COR-L47 (cell line): Measurements from ENCODE around the gene KRT5.

ENCODE experiments used
- DNase-seq: peaks from one replicate; lab custom pipeline; 2025; lab: John Stamatoyannopoulos, UW

Gene KRT5

GRCh38 chr12:52537101-52537500 lies 16.9 kb upstream of the KRT5 start:
- DNase-seq, result no peak

DNA sequence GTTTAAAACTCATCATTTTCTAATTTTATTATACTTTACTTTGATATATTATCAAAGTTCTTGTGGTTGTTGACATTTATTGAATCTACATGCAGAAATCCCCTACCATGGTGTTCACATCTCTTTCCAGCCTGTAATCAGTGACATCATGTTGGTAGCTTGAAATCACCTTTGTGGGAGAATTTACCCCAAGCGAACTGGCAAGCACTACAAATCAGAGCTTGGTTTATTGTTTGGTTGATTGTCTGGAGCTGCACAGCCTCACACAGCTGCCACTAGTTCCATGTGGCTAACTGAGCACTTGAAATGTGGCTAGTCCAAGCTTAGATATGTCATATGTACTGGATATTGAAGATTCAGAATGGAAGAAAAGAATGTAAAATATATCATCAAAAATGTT lies 15.4 kb upstream of the KRT5 start:
- no peak for DNase-seq

DNA sequence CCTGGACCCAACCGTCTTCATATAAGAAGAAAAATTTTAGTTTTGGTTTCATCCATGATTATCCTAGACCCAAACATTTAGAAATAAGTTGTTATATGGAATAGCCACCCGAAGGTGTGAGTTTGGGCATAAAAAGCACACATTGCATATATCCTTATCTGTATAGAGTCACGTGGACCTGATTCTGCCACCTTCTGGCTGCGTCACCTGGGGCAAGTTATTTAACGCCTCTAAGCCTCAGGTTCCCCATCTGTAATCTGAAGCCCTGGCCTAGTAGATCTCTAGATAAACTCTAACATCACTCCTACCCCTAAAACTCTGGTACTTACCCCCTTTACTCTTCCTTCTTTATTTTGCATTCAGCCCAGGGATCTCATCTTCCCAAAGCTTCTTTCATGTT lies 14.3 kb upstream of the KRT5 start:
- DNase-seq, result no peak

GRCh38 chr12:52533686-52534470 lies 13.7 kb upstream of the KRT5 start:
- no peak for DNase-seq

GRCh38 chr12:52532636-52533035 lies 12.4 kb upstream of the KRT5 start:
- no peak for DNase-seq

DNA sequence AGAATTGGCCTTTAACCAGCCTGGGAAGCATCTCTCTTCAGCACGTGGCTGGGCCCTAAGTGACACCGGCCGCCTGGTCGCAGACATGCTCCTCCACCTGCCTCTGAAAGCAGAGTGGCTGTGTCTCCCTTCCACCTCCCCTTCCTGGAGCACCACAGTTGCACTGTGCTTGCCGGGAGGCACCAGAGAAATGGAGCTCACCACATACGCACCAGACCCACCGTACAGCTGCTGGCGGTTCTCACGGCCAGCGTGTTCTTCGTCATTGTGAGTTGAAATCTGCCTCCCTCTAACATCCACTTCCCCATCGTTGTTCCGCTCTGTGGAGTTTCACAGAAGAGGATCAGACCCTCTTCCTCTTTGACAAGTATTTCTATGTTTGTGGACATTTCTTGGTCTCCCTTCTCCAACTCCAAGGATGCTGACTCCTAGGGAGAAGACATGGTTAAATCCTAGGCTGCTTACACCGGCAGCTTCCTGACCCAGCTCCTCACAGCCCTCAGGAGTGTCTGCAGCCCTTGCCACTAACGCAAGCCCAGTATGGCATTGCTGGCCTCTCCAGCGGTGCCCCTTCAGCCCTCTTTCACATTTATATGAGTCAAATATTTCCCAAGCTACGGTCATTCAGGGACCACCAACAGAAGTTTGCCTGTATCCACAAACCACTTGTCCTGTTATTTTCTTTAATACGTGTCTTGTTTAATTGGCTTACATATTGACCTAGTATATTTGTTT lies 11.5 kb upstream of the KRT5 start:
- DNase-seq, result no peak

GRCh38 chr12:52530905-52531304 lies 10.7 kb upstream of the KRT5 start:
- DNase-seq, result no peak

- no peak for DNase-seq
These were observed 10.2 kb upstream of the KRT5 start for GRCh38 chr12:52530366-52530765.

- DNase-seq, result no peak
These were observed 9.7 kb upstream of the KRT5 start for GRCh38 chr12:52529846-52530245.

DNA sequence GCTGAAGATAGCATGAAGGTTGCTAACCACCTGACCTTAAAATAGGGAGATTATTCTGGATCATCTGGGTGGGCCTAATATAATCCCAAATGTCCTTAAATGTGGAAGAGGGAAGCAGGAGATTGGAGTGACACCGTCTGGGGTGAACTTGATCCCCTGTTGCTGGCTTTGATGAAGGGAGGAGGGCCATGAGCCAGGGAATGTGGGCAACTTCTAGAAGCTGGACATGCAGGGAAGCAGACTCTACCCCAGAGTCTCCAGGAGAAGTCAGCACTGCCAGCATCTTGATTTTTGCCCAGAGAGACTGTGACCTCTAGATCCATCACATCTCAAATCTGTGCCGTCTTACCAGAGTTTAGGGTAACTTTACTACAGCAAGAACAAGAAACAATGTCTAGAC lies 9.2 kb upstream of the KRT5 start:
- DNase-seq, result no peak

DNA sequence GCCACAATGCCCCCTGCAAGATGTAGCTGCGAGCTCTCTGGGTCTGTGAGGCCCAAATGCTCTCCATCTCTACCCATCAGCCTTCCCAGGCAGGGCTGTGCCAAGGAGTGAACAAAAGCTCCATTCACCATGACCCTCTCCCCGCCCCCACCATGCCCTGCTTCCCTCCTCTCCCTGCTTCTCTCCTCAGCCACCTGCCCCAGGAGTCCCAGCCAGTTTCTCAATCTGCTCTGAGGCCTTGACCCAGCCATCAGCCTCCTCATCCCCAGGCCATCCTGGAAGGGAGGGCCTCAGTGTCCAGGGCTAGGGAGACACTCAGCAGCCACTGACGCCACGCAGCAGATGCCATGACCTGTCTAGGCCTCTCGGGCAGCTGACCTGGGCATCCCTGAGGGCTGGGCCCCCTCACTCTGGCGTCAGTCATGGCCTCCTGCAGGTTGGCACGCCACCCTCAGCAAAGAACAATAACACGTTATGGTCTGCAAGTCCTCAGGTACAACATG lies 8.5 kb upstream of the KRT5 start:
- no peak for DNase-seq

- DNase-seq, result no peak
These were observed 7.1 kb upstream of the KRT5 start for GRCh38 chr12:52527121-52527800.

GRCh38 chr12:52526511-52526951 lies 6.3 kb upstream of the KRT5 start:
- no peak for DNase-seq

GRCh38 chr12:52525661-52526499 lies 5.7 kb upstream of the KRT5 start:
- no peak for DNase-seq

DNA sequence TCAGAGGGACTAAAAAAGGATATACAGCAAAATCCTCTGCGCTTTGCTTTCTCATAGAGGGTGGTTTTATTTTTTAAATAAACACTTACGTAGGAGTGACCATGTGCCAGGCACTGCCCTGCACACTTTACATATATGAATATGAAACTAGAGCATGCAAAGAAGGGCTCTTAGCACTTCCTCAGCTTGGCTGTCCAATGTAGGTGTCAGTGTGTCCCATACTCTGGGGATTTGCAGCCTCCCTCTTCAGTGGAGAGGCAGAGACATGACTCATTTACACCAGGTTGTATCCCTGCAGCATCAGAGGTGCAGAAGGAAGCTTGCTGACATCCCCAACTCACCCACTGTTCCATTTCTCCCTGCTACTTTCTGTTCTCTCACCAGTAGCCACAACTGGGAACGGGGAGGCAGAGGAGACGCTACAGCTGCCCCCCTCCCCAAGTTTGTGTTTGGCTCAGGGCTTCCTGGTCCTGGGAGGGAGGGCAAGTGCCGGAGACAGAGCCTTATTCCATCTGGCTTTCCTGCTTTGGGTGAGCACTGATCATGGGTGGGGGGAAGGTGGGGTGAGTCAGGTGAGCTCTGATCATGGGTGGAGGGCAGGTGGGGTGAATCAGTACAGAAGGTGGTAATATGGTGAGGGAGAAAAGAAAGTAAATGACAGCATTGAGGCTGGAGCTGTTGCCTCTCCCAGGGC lies 4.9 kb upstream of the KRT5 start:
- DNase-seq, result no peak

GRCh38 chr12:52524241-52524897 lies 4.2 kb upstream of the KRT5 start:
- DNase-seq, result no peak

GRCh38 chr12:52523824-52524223 lies 3.6 kb upstream of the KRT5 start:
- no peak for DNase-seq

GRCh38 chr12:52522346-52523011 lies 2.3 kb upstream of the KRT5 start:
- DNase-seq, result peak; percentile 49

DNA sequence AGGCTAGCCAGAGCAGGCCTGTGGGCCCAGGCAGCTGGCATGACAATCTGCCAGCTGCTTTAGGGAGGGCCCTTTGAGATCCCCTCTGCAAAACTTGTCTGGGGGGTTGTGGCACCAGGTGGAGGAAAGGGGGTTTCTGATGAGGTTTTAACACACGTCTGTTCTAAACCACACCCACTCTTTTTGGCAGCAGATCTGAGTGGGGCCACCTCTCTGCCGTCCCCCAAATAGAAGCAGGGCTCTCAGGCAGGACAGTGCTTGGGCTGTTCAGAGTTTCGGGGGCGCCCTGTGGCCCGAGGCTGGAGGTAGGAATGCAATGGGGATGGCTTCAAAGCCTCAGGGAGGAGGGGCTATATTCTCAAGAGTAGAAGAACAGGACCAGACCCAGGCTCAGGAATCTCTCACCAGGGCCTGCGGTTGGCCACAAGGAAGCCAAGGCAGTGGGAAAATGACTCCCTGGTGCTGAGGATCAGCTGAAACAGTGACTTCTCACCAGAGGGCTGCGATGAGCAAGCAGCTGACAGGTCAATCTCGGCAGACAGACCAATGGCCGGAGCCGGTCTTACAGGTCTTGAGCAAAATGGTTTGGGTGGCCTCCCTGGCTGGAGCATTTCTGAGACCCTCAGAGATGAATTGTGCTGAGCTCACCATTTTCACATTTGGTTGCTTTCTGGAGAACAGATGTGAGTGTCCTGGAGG lies 1.5 kb upstream of the KRT5 start:
- no peak for DNase-seq

- no peak for DNase-seq
These were observed 977 bp upstream of the KRT5 start for GRCh38 chr12:52521175-52521567.
